NCI-H446 treated with DMSO at 0.1 percent for 48 hours (cell line): Measurements from ENCODE around the gene CDH8.
"Not testable (repeated sequence)": the region's sequence is repeated elsewhere in the genome, so short reads cannot be mapped to it uniquely, and the experiment has no call there.

Experiments
- DNase-seq: peaks from one replicate; lab custom pipeline; 2025; lab: John Stamatoyannopoulos, UW

CDH8 gene

GRCh38 chr16:61858988-61859387, 177.2 kb downstream of the CDH8 start:
- DNase-seq, result no peak

GRCh38 chr16:61842666-61843065, 193.6 kb downstream of the CDH8 start:
- DNase-seq, result no peak

DNA sequence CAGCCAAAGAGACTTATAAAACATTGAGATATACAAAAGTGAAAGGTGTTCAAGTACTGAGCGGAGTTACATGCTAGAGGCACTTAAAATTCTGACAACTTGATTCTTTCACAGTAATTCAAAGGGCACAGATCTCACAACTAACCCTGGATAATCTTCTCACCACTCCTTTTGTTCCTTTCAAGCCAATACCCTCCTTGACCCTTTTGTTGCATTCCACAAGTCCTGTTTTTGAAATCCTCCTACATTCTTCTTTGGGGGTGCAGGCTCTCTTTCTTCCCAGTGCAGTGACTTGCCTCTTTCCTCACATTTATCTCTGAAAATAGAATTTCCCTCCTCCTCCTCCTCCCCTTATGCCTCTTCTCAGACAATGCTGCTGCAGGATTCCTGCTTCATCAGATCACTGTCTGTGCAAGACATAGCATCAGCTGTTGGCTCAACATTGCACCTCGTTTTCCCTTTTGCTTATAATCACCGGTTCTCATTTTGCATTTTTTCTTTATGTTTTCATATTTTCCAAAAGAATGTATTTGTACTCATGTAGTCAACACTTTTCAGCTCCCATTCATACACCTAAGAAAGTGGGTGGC, 199.3 kb downstream of the CDH8 start:
- no peak for DNase-seq

- DNase-seq, result no peak
Measured at GRCh38 chr16:61834082-61834481, 202.2 kb downstream of the CDH8 start.

DNA sequence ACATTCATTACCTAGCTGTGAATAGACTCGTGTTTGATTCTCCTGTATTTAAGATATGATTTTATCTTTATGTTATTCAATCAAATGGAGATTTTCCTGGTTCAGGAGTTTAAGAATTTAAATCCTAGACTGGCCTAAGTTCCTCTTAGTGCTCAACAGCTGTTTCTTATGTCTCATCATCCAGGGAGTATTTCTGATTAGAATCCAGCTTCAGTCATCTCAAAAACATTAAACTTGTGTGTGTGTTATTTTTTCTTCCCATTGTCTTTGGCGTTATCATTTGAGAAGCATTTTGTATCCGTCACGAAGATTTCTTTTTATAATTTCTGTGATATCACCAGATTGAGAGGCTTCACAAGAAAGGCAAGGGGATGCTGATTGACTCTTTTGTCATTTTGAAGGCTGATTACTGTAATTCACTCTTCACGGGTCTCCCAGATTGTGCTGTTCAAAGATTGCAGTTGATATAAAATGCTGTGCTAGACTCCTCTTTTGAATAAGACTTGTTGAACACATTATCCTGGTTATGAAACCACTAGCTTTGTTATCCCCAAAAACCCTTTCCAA, 204.8 kb downstream of the CDH8 start:
- no peak for DNase-seq

- no peak for DNase-seq
Measured at GRCh38 chr16:61829631-61830030, 206.6 kb downstream of the CDH8 start.

DNA sequence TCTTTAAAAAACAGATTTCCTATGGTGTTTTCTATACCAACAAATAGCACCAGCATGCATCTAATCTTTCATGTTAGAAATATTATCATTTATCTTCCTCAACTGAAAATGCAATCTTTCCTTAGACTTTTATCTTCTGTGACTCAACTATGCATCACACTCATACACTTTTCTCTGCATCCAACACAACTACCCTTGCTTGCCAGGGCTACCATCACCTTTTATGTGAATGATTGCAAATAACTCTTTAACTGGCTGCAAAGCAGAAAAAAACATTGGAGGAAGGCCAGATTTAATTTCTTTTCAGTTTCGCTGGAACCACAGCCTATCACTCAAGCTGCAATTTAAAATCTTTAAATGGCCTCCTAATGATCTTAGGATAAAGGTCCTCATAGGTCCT, 212.9 kb downstream of the CDH8 start:
- DNase-seq, result no peak

DNA sequence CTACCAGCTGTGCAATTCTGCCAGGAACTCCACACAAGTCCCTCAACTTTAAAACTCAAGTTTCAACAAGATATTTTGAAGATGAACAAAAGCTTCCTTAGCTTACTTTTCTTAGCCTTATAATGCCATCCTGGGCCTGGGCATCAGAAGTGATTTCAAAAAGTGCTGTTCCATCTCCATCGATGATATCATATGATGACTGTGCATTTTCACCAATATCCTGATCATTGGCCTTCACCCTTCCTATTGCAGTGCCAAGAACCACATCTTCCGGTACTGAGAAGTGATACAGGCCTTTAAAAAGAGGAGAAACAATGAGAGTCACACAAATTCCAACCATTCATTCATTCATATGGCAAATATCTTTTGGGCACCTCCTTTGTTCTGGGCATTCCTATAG, 215.4 kb downstream of the CDH8 start:
- DNase-seq, result no peak

GRCh38 chr16:61820398-61820797, 215.8 kb downstream of the CDH8 start:
- DNase-seq, result no peak

GRCh38 chr16:61818850-61819249, 217.4 kb downstream of the CDH8 start:
- no peak for DNase-seq

GRCh38 chr16:61817583-61818278, 218.5 kb downstream of the CDH8 start:
- DNase-seq, result no peak

DNA sequence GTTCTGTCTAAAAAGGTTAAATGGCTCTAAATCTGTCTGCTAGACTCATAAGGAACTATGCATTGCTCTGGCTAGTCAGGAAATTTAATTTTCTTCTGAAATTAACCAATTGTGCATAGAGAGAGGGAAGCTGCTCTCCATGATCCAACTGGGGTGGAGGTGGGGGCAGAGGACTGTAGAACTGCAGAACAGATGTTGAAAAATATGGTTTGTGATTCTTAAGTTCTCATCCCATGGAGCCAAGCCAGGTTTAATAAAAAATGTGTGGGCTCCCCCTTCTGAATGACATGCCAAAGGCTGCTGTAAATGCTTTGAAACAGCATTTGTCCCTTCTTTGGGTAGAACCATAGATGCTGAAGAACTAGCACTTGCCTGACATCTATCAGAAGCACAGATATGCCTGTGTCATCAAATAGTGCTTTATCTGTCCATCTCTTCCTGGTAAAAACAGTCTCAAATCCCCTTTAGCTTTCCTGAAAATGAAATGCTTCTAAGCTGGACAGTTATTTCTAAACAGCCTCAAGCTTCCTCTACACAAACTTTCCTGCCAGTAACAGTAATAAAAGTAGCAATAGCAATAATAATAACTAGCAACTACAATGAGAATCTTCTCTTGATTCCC, 221.4 kb downstream of the CDH8 start:
- DNase-seq, result no peak

- DNase-seq, result no peak
Measured at GRCh38 chr16:61813339-61813738, 222.9 kb downstream of the CDH8 start.

DNA sequence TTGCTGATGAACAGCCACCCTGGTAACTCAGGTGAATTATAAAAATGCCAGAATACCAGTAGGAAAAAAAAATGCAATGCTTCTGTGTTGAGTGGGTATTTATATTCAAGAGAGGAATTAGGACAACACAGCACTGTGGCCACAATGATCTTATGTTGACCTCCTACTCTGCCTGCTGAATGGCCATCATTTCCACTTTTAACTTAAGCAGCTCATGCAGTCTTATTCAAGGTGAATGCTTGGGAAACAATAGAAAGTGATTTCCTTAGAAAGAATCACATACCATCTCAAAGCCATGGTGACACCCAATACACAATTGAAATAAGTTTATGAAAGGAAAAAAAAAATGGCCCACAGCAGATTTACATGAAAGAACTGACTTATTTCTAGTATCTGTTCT, 224.0 kb downstream of the CDH8 start:
- DNase-seq, result no peak

- no peak for DNase-seq
Measured at GRCh38 chr16:61807551-61807950, 228.7 kb downstream of the CDH8 start.

- DNase-seq, result not testable (repeated sequence)
Measured at GRCh38 chr16:61801217-61801616, 235.0 kb downstream of the CDH8 start.

DNA sequence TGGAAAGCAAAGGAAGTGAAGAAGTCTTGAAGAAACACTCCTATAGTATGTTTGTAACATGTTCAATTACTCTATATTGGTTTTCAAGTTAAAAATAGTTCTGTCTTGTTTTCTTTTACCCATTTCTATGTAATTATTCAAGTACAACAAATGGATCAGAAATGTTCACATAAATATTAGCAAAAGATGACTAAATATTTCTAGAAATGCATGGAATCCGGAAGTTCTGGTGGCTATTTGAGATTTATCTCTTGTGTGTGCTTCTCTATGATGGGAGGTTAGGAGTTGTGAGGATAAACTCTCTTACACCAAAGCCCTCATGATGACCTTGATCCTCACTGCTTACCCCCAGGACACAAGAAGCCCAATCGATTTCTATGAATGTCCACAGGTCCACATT, 237.5 kb downstream of the CDH8 start:
- no peak for DNase-seq

- DNase-seq, result no peak
Measured at GRCh38 chr16:61797961-61798507, 238.2 kb downstream of the CDH8 start.

- no peak for DNase-seq
Measured at GRCh38 chr16:61797296-61797795, 238.9 kb downstream of the CDH8 start.

GRCh38 chr16:61792194-61792909, 243.9 kb downstream of the CDH8 start:
- DNase-seq, result no peak

GRCh38 chr16:61791464-61791863, 244.8 kb downstream of the CDH8 start:
- no peak for DNase-seq

GRCh38 chr16:61781855-61782254, 254.4 kb downstream of the CDH8 start:
- DNase-seq, result not testable (repeated sequence)
